ENCODE measurements around the gene FAM200B.

The FAM200B gene

DNA sequence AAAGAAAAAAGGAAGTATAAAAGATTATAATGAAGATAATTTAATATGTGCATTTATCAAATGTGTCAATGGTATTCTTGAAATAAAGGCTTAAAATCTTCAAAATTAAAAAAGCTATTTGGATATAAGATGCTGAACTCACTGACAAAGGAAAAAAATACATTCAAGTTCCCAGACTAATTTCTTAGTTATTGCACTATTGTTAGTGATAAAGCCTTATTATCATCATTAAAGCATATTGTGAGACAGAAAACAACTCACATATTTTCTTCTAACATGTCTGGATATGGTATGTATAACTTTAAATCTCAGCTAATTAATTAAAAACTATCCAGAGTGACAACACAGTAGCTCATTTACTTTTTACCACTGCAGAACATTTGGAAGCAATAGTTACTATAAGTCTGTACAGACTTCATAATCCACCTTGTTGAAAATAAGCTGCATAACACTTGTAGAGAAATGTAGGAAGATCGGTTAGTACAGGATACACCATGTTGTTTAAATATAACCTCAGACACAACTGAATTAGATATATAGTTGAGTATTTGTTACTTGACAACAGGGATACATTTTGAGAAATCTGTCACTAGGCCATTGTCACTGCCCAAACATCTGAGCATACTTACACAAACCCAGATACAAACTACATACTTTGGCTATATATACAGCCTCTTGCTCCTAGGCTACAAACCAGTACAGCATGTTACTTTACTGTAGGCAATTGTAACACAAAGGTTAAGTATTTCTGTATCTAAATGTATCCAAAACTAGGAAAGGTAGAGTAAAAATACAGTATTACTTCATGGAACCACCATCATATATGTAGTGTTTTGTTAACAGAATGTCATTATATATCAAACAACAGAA is 12.8 kb upstream of the FAM200B start:
- Histone ChIP-seq H3K79me2 (ENCODE audit: control insufficient read depth, insufficient read depth, low read length, unreplicated experiment) (peaks cover 37% of the 10 kb centered on the region), H2AFZ (ENCODE audit: low read length, unreplicated experiment) (peak overlapping the region; percentile 25), H3K4me3 (ENCODE audit: low read depth, low read length) (no peak overlapping the region), H3K36me3 (ENCODE audit: insufficient read depth, low read length) (peaks cover 15% of the 10 kb centered on the region), H3K4me1 (ENCODE audit: control insufficient read depth, insufficient read depth, low read length, unreplicated experiment) (peaks cover 17% of the 10 kb centered on the region), H3K27ac (ENCODE audit: low read depth, low read length) (no peak overlapping the region), H3K27me3 (ENCODE audit: insufficient read depth, low read length) (no peaks in the 10 kb centered on the region)

DNA sequence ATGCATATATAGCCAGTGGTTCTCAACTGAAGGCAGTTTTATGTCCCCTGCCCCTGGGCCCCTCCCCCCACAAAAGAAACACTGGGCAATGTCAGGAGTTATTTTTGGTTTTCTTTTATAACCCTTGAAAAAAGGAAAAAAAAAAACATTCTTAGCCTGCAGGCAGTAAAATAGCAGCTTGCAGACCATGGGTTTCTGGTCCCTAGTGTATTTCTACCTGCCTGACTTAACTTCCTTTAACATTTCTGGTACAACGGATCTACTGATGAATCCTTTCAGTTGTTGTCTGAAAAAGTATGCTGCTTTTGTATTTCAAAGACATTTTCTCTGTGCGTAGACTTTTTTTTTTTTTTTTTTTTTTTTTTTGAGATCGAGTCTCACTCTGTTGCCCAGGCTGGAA is 11.1 kb upstream of the FAM200B start:
- no peak overlapping the region for H3K27ac ChIP-seq (ENCODE audit: low read depth, low read length)
- H3K27me3 ChIP-seq (ENCODE audit: insufficient read depth, low read length): no peaks in the 10 kb centered on the region
- no peak overlapping the region for H2AFZ ChIP-seq (ENCODE audit: low read length, unreplicated experiment)
- peaks cover 20% of the 10 kb centered on the region for H3K4me1 ChIP-seq (ENCODE audit: control insufficient read depth, insufficient read depth, low read length, unreplicated experiment)
- peaks cover 53% of the 10 kb centered on the region for H3K79me2 ChIP-seq (ENCODE audit: control insufficient read depth, insufficient read depth, low read length, unreplicated experiment)
- no peak overlapping the region for H3K4me3 ChIP-seq (ENCODE audit: low read depth, low read length)
- H3K36me3 ChIP-seq (ENCODE audit: insufficient read depth, low read length): peaks cover 15% of the 10 kb centered on the region

DNA sequence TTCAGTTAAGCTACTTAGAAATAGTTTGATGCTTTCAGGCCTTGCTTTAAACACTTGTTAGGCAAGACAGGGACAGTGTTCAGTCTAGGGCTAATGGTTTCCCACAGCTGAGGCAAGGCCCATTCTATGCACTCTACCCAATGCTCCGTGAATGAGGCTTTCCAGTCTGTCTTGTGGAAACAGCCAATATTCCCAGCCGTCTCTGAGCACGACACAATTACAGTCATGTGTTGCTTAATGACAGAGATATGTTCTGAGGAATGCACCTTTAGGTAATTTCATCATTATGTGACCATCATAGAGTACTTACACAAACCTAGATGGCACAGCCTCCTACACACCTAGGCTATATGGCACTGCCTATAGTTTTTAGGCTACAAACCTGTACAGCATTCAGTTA is 9.5 kb upstream of the FAM200B start:
- Histone ChIP-seq H3K36me3 (ENCODE audit: insufficient read depth, low read length) (peaks cover 13% of the 10 kb centered on the region), H3K79me2 (ENCODE audit: control insufficient read depth, insufficient read depth, low read length, unreplicated experiment) (peaks cover 65% of the 10 kb centered on the region), H3K4me3 (ENCODE audit: low read depth, low read length) (no peak overlapping the region), H3K27me3 (ENCODE audit: insufficient read depth, low read length) (no peaks in the 10 kb centered on the region), H3K27ac (ENCODE audit: low read depth, low read length) (no peak overlapping the region), H2AFZ (ENCODE audit: low read length, unreplicated experiment) (no peak overlapping the region), H3K4me1 (ENCODE audit: control insufficient read depth, insufficient read depth, low read length, unreplicated experiment) (peaks cover 17% of the 10 kb centered on the region)

DNA sequence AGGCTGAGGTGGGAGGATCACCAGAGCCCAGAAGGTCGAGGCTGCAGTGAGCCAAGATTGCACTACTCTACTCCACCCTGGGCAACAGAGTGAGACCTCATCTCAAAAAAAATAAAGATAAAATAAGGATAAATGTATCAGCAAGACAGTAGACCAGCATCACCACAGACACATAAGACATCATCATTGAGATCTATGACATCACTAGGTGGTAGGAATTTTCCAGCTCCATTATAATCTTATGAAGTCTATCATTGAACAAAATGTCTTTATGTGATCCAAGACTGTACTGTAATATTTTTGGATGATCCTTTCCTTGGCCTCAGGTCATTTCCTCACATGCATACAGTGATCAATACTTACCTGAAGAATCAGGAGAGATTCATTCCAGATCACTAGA is 8.3 kb upstream of the FAM200B start:
- Histone ChIP-seq H3K4me1 (ENCODE audit: control insufficient read depth, insufficient read depth, low read length, unreplicated experiment) (peaks cover 27% of the 10 kb centered on the region), H2AFZ (ENCODE audit: low read length, unreplicated experiment) (no peak overlapping the region), H3K4me3 (ENCODE audit: low read depth, low read length) (no peak overlapping the region), H3K27ac (ENCODE audit: low read depth, low read length) (no peak overlapping the region), H3K79me2 (ENCODE audit: control insufficient read depth, insufficient read depth, low read length, unreplicated experiment) (peaks cover 77% of the 10 kb centered on the region), H3K36me3 (ENCODE audit: insufficient read depth, low read length) (peaks cover 6% of the 10 kb centered on the region), H3K27me3 (ENCODE audit: insufficient read depth, low read length) (no peaks in the 10 kb centered on the region)

DNA sequence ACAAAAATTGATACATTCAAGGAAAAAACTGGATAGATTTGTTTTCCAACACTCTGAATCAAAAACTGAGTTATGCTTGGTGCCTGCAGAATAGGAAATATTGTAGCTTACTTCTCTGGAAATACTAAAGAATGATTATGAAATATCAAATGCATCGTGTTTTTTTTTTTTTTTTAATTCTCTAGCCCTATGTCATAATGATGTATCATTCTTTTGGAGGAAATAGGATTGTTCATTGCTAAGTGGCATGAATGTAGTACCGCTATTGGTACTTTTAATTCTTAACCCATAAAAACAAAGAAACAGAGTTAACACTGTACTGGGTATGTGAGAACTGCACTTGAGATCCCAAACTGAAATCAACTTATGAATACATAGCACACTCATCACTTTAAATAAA is 7.6 kb upstream of the FAM200B start:
- Histone ChIP-seq H3K4me3 (ENCODE audit: low read depth, low read length) (no peak overlapping the region), H3K79me2 (ENCODE audit: control insufficient read depth, insufficient read depth, low read length, unreplicated experiment) (peaks cover 82% of the 10 kb centered on the region), H3K4me1 (ENCODE audit: control insufficient read depth, insufficient read depth, low read length, unreplicated experiment) (peaks cover 27% of the 10 kb centered on the region), H3K36me3 (ENCODE audit: insufficient read depth, low read length) (peaks cover 6% of the 10 kb centered on the region), H3K27ac (ENCODE audit: low read depth, low read length) (no peak overlapping the region), H2AFZ (ENCODE audit: low read length, unreplicated experiment) (no peak overlapping the region), H3K27me3 (ENCODE audit: insufficient read depth, low read length) (no peaks in the 10 kb centered on the region)

DNA sequence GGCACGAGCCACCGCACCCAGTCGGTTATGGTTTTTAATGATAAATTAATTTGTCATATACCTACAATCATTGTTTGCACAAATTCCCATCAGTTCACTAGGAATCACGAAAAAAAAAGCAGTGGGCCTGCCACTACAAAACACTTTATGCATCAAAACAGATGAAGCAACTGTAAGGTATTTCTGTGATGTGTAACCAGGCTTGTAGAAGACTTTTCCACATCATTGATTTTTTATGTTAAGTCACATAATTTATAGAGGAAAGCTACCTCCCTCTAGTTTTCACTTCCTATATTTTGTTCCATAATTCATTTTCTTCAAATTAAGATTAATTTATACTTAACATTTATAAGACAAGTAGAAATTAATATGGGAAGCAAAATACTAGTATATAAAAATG is 6.7 kb upstream of the FAM200B start:
- Histone ChIP-seq H3K36me3 (ENCODE audit: insufficient read depth, low read length) (peaks cover 6% of the 10 kb centered on the region), H3K4me1 (ENCODE audit: control insufficient read depth, insufficient read depth, low read length, unreplicated experiment) (peaks cover 32% of the 10 kb centered on the region), H3K27me3 (ENCODE audit: insufficient read depth, low read length) (no peaks in the 10 kb centered on the region), H3K27ac (ENCODE audit: low read depth, low read length) (no peak overlapping the region), H3K79me2 (ENCODE audit: control insufficient read depth, insufficient read depth, low read length, unreplicated experiment) (peaks cover 89% of the 10 kb centered on the region), H3K4me3 (ENCODE audit: low read depth, low read length) (no peak overlapping the region), H2AFZ (ENCODE audit: low read length, unreplicated experiment) (no peak overlapping the region)

DNA sequence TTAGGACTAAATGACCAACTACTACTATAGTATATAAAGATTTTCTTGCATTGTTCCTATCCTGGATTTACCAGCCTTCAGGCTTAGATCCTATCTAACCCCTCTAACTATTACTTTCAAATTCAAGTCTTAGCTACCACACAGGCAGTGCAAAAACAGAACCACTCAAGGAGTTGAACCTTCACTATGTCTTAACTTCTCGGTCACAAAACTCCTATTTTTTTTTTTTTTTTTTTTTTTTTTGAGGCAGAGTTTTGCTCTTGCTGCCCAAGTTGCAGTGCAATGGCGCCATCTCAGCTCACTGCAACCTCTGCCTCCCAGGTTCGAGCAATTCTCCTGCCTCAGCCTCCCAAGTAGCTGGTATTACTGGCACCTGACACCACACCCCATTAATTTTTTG is 6.3 kb upstream of the FAM200B start:
- peaks cover 36% of the 10 kb centered on the region for H3K4me1 ChIP-seq (ENCODE audit: control insufficient read depth, insufficient read depth, low read length, unreplicated experiment)
- H2AFZ ChIP-seq (ENCODE audit: low read length, unreplicated experiment): no peak overlapping the region
- H3K27ac ChIP-seq (ENCODE audit: low read depth, low read length): no peak overlapping the region
- H3K36me3 ChIP-seq (ENCODE audit: insufficient read depth, low read length): peaks cover 6% of the 10 kb centered on the region
- no peak overlapping the region for H3K4me3 ChIP-seq (ENCODE audit: low read depth, low read length)
- H3K79me2 ChIP-seq (ENCODE audit: control insufficient read depth, insufficient read depth, low read length, unreplicated experiment): peaks cover 89% of the 10 kb centered on the region
- no peaks in the 10 kb centered on the region for H3K27me3 ChIP-seq (ENCODE audit: insufficient read depth, low read length)

DNA sequence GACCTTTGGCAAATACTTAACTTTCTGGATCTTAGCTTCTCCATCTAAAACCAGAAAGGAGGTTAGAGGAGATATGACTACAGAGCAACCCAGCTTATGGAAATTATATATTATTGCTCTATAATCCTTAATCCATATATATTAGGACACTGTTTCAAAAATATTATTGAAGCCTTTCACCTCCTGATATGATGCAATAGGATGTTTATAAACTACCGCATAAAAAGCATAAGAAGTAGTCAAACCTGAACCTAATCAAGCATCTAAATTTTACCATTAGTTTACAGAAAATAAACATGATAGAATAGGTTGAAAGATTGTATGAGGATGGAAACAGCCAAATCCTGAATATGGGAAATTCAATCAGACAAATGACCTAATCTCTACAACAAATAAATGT is 5.6 kb upstream of the FAM200B start:
- Histone ChIP-seq H3K4me1 (ENCODE audit: control insufficient read depth, insufficient read depth, low read length, unreplicated experiment) (peaks cover 36% of the 10 kb centered on the region), H3K27me3 (ENCODE audit: insufficient read depth, low read length) (no peaks in the 10 kb centered on the region), H3K36me3 (ENCODE audit: insufficient read depth, low read length) (peaks cover 6% of the 10 kb centered on the region), H3K79me2 (ENCODE audit: control insufficient read depth, insufficient read depth, low read length, unreplicated experiment) (peaks cover 91% of the 10 kb centered on the region), H3K27ac (ENCODE audit: low read depth, low read length) (no peak overlapping the region), H3K4me3 (ENCODE audit: low read depth, low read length) (no peak overlapping the region), H2AFZ (ENCODE audit: low read length, unreplicated experiment) (no peak overlapping the region)

DNA sequence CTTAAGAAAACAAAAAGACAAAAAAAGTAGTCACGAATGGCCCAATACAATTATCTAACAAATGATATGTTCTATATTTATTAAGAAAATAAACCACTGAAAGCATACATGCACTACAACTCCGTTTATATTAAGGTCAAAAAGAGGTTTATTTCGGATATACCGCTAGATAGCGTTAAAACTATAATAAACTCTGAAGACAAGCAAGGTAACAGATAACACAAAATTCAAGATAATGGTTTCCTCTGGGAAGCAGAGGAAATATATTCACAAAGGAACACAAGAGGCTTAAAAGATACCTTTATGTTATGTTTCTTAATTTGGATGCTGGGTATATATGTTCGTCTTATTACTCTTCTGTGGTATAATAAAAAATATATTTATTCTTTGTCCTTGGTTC is 4.7 kb upstream of the FAM200B start:
- Histone ChIP-seq H3K27ac (ENCODE audit: low read depth, low read length) (peak overlapping the region; percentile 6; the same call in 1 of the 2 replicates), H3K4me3 (ENCODE audit: low read depth, low read length) (no peak overlapping the region), H3K4me1 (ENCODE audit: control insufficient read depth, insufficient read depth, low read length, unreplicated experiment) (peaks cover 36% of the 10 kb centered on the region), H3K79me2 (ENCODE audit: control insufficient read depth, insufficient read depth, low read length, unreplicated experiment) (peaks cover 87% of the 10 kb centered on the region), H2AFZ (ENCODE audit: low read length, unreplicated experiment) (no peak overlapping the region), H3K27me3 (ENCODE audit: insufficient read depth, low read length) (no peaks in the 10 kb centered on the region), H3K36me3 (ENCODE audit: insufficient read depth, low read length) (peaks cover 5% of the 10 kb centered on the region)

DNA sequence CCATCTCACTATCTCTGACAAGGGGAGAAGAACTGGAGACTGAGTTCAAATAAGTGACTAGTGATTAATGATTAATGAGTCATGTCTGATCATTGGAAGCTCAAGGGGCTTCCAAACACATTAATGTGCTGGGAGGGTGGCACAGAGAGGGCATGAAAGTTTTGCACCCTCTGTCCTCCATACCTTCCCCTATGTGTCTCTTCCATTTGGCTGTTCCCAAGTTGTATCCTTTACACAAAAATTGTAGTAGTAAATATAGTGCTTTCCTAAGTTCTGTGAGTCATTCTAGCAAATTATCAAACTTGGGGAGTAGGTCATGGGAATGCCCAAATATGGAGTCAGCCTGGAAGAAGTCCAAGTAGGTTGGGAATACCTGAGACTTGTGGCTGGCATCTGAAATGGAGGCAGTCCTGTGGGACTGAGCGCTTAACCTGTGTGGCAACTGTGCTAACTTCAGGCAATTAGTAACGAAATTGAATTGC is 4.1 kb upstream of the FAM200B start:
- H3K4me1 ChIP-seq (ENCODE audit: control insufficient read depth, insufficient read depth, low read length, unreplicated experiment): peaks cover 36% of the 10 kb centered on the region
- no peak overlapping the region for H2AFZ ChIP-seq (ENCODE audit: low read length, unreplicated experiment)
- peak overlapping the region; percentile 21; the same call in 1 of the 2 replicates for H3K4me3 ChIP-seq (ENCODE audit: low read depth, low read length)
- no peaks in the 10 kb centered on the region for H3K36me3 ChIP-seq (ENCODE audit: insufficient read depth, low read length)
- no peaks in the 10 kb centered on the region for H3K27me3 ChIP-seq (ENCODE audit: insufficient read depth, low read length)
- H3K27ac ChIP-seq (ENCODE audit: low read depth, low read length): peak overlapping the region; percentile 6; the same call in 1 of the 2 replicates
- peaks cover 87% of the 10 kb centered on the region for H3K79me2 ChIP-seq (ENCODE audit: control insufficient read depth, insufficient read depth, low read length, unreplicated experiment)

DNA sequence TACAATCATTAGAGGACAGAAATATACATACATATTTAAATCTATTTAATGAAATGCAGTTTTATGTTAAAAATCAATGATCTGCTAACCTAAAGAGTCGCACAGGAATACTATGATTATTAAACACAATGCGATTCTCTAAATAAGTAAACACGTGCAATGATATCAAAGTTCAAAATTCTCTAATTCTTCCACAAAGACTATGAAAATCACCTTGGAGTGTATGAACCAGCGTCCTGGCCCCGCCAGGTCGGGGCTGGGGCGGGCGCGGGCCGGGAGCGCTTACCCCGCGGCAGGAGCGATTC is 608 bp upstream of the FAM200B start:
- Histone ChIP-seq H3K4me1 (ENCODE audit: control insufficient read depth, insufficient read depth, low read length, unreplicated experiment) (peaks cover 48% of the 10 kb centered on the region), H3K79me2 (ENCODE audit: control insufficient read depth, insufficient read depth, low read length, unreplicated experiment) (peaks cover 89% of the 10 kb centered on the region), H3K27me3 (ENCODE audit: insufficient read depth, low read length) (no peaks in the 10 kb centered on the region), H3K27ac (ENCODE audit: low read depth, low read length) (peak overlapping the region; percentile 78), H3K4me3 (ENCODE audit: low read depth, low read length) (peak overlapping the region; percentile 91), H2AFZ (ENCODE audit: low read length, unreplicated experiment) (no peak overlapping the region), H3K36me3 (ENCODE audit: insufficient read depth, low read length) (peaks cover 24% of the 10 kb centered on the region)
